ENCODE results near the gene NFX1.

DNA sequence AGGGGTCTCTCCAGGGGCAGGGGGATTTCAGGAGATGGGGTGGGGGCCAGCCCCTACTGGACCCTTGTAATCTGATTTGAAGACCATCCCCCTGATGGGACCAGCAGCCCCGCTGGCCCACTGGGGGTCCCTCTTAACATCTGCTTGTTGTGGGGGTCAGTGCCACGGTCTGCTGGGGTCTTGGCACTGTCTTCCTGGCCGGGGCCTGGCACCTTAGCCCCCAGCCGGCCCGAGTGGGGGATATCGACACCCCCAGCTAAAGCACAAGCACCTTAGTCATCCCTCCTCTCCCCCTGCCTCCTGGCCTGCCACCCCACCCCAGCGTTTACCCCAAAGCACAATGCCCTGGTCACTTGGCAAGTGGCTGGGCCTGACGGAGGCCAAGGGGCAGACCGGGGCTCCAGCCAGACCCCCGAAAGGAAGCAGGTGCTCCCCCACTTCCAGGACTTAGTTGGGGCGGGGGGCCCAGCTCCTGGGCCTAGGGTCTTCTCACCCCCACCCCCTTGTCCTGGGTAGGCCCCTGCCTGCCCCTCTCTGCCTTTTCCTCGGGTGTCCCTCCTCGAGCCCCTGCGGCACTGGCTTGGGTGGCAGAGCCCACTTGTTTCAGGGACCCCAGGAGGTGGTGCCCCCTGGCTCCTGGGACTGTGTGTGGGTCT lies 1.4 kb upstream of the NFX1 start:
- TF ChIP-seq, protein P1, sequence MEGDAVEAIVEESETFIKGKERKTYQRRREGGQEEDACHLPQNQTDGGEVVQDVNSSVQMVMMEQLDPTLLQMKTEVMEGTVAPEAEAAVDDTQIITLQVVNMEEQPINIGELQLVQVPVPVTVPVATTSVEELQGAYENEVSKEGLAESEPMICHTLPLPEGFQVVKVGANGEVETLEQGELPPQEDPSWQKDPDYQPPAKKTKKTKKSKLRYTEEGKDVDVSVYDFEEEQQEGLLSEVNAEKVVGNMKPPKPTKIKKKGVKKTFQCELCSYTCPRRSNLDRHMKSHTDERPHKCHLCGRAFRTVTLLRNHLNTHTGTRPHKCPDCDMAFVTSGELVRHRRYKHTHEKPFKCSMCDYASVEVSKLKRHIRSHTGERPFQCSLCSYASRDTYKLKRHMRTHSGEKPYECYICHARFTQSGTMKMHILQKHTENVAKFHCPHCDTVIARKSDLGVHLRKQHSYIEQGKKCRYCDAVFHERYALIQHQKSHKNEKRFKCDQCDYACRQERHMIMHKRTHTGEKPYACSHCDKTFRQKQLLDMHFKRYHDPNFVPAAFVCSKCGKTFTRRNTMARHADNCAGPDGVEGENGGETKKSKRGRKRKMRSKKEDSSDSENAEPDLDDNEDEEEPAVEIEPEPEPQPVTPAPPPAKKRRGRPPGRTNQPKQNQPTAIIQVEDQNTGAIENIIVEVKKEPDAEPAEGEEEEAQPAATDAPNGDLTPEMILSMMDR (IDR thresholded peaks at IDR 0.05): no peak
- TF ChIP-seq POLR2AphosphoS5 (IDR thresholded peaks at IDR 0.05): no peak
- TF ChIP-seq POLR2A (IDR thresholded peaks at IDR 0.05): no peak
